Hepatocyte (in vitro differentiated cells): ENCODE data around the gene RFPL2. TPM values are rescaled to one million over a fixed set of nuclear protein-coding genes. Genes with fewer than 3 reads are reported as not detected.
"Not testable (repeated sequence)": the region's sequence is repeated elsewhere in the genome, so short reads cannot be mapped to it uniquely, and the experiment has no call there.

ENCODE experiments used
- DNase-seq: peaks from one replicate; pipeline ENCODE4 v3.0.0-alpha.2; 2016; ENCODE audit warnings: low spot score
- H2AFZ ChIP-seq: fragments of 200-600 bp; sonication (generic); 2 replicates; pipeline ENCODE4 v1.6.0; 2016; ENCODE audit warnings: antibody characterized with exemption, mild to moderate bottlenecking
- H3K27ac ChIP-seq: fragments of 200-600 bp; sonication (generic); 2 replicates; pipeline ENCODE4 v1.5.1; 2016; ENCODE audit warnings: mild to moderate bottlenecking
- H3K27me3 ChIP-seq: fragments of 200-600 bp; sonication (generic); 2 replicates; pipeline ENCODE4 v1.6.1; 2016
- H3K36me3 ChIP-seq: fragments of 200-600 bp; sonication (generic); replicated peaks from 2 replicates; pipeline ENCODE4 v1.5.1; 2016; ENCODE audit warnings: low read depth; ENCODE audit not compliant: insufficient read depth
- H3K4me1 ChIP-seq: fragments of 200-600 bp; sonication (generic); 2 replicates; pipeline ENCODE4 v1.5.1; 2016; ENCODE audit warnings: mild to moderate bottlenecking, moderate library complexity; ENCODE audit not compliant: insufficient read depth
- H3K4me2 ChIP-seq: fragments of 200-600 bp; sonication (generic); 2 replicates; pipeline ENCODE4 v1.6.0; 2016
- H3K4me3 ChIP-seq: fragments of 200-600 bp; sonication (generic); 2 replicates; pipeline ENCODE4 v1.5.1; 2016; ENCODE audit warnings: mild to moderate bottlenecking
- H3K79me2 ChIP-seq: fragments of 200-600 bp; sonication (generic); 2 replicates; pipeline ENCODE4 v1.6.0; 2017; ENCODE audit warnings: mild to moderate bottlenecking
- H3K9me2 ChIP-seq: fragments of 200-600 bp; sonication (generic); replicated peaks from 2 replicates; pipeline ENCODE4 v1.6.0; 2017; ENCODE audit warnings: mild to moderate bottlenecking; ENCODE audit not compliant: insufficient read depth
- H3K9me3 ChIP-seq: fragments of 200-600 bp; sonication (generic); 2 replicates; pipeline ENCODE4 v1.5.1; 2016; ENCODE audit warnings: low read depth, mild to moderate bottlenecking
- H4K20me1 ChIP-seq: fragments of 200-600 bp; sonication (generic); 2 replicates; pipeline ENCODE4 v1.6.0; 2016; ENCODE audit warnings: mild to moderate bottlenecking; ENCODE audit not compliant: insufficient read depth, poor library complexity, severe bottlenecking
- CTCF ChIP-seq: fragments of 200-600 bp; sonication (generic); IDR thresholded peaks from 2 replicates; pipeline ENCODE4 v1.5.1; 2016; ENCODE audit warnings: antibody characterized with exemption, mild to moderate bottlenecking; ENCODE audit not compliant: poor library complexity
- EZH2 ChIP-seq: fragments of 200-600 bp; sonication (generic); IDR thresholded peaks from 2 replicates; pipeline ENCODE4 v1.6.1; 2016; ENCODE audit warnings: antibody characterized with exemption, mild to moderate bottlenecking, borderline replicate concordance
- EZH2phosphoT487 ChIP-seq: fragments of 200-600 bp; sonication (generic); IDR thresholded peaks from one replicate; pipeline ENCODE4 v1.6.1; 2018; ENCODE audit warnings: antibody characterized with exemption, mild to moderate bottlenecking, low read depth, moderate library complexity; ENCODE audit not compliant: unreplicated experiment, severe bottlenecking
- WGBS: methylation state at CpG from one replicate; pipeline ENCODE4 v1.1.6; 2016; ENCODE audit warnings: low lambda C conversion rate; ENCODE audit errors: missing lambda C conversion rate; 5-methylcytosine and 5-hydroxymethylcytosine counted together
- polyA plus RNA-seq: library from polyadenylated mRNA; unstranded; fragments of >200 nt; fragmentation: Nextera tagmentation; extraction: Ambion mirVana; gene quantifications from 2 replicates; pipeline ENCODE4 v1.2.1, GENCODE V29; 2016
- small RNA-seq: library from RNA; depleted of rRNA; stranded (forward); fragments of <200 nt; gene quantifications from one replicate; pipeline ENCODE3, GENCODE V24; 2014
- total RNA-seq: library from RNA; depleted of rRNA; stranded (reverse); fragments of >200 nt; gene quantifications from 2 replicates; pipeline ENCODE4 v1.2.3, GENCODE V29; 2014

Gene RFPL2
- total and polyA plus RNA-seq, 2 experiments from 2014 or later, result 0.97 TPM; not detected in 1

- Histone ChIP-seq H3K27me3 (peaks cover 4% of the 10 kb centered on the region), H3K4me2 (no peak overlapping the region), H3K9me3 (no peaks in the 10 kb centered on the region), H3K4me3 (no peak overlapping the region), H3K79me2 (no peaks in the 10 kb centered on the region), H3K27ac (no peak overlapping the region), H3K9me2 (no peaks in the 10 kb centered on the region), H3K36me3 (no peaks in the 10 kb centered on the region), H4K20me1 (no peaks in the 10 kb centered on the region), H2AFZ (no peak overlapping the region), H3K4me1 (no peaks in the 10 kb centered on the region)
- TF ChIP-seq EZH2 (no peak), EZH2phosphoT487 (no peak), CTCF (no peak)
- DNase-seq, result no peak
Measured at GRCh38 chr22:32142600-32142999, 62.3 kb downstream of the RFPL2 start.

GRCh38 chr22:32140688-32141087 lies 64.2 kb downstream of the RFPL2 start:
- H3K4me3 ChIP-seq, H3K9me2 ChIP-seq, H3K27ac ChIP-seq, H3K79me2 ChIP-seq, DNase-seq, H3K4me2 ChIP-seq, H3K27me3 ChIP-seq, H4K20me1 ChIP-seq, H3K36me3 ChIP-seq, H3K4me1 ChIP-seq, H3K9me3 ChIP-seq, H2AFZ ChIP-seq: not testable (repeated sequence)
- TF ChIP-seq CTCF, result peak; percentile 19
- WGBS, result 53% methylated on average over 6 of the region's 6 CpGs

Small RNAs within 50 kb of the gene (small RNA-seq; reads per million reads assigned to genes)
- gene RF02171, result not detected

Other genes with a start within 250 kb of the RFPL2 start
- 7.3 and 7.4 TPM in 2 replicates for gene SLC5A1, start 161.8 kb downstream of the RFPL2 start, total RNA-seq
- gene SLC5A1, start 161.8 kb downstream of the RFPL2 start, polyA plus RNA-seq, result 3.0 and 4.4 TPM in 2 replicates
- gene C22orf42, start 45.8 kb downstream of the RFPL2 start, total RNA-seq, result not detected in 2 replicates
- gene C22orf42, start 45.8 kb downstream of the RFPL2 start, polyA plus RNA-seq, result not detected in 2 replicates
- 0.47 TPM in 1 of 2 replicates, not detected in the other for gene SLC5A4, start 50.3 kb upstream of the RFPL2 start, total RNA-seq
- 0.07 TPM in 1 of 2 replicates, not detected in the other for gene SLC5A4, start 50.3 kb upstream of the RFPL2 start, polyA plus RNA-seq
- not detected in 2 replicates for gene RFPL3, start 152.8 kb upstream of the RFPL2 start, total RNA-seq
- gene RFPL3, start 152.8 kb upstream of the RFPL2 start, polyA plus RNA-seq, result not detected in 2 replicates
- 95.6 and 104 TPM in 2 replicates for gene RTCB, start 207.2 kb upstream of the RFPL2 start, total RNA-seq
- gene RTCB, start 207.2 kb upstream of the RFPL2 start, polyA plus RNA-seq, result 80.3 and 83.6 TPM in 2 replicates